Dermis microvascular lymphatic vessel endothelial cell (primary cell): ENCODE data around the gene TDRKH. TPM values are rescaled to one million over a fixed set of nuclear protein-coding genes. Genes with fewer than 3 reads are reported as not detected.

ENCODE experiments used
- total RNA-seq: library from RNA; depleted of rRNA; stranded (reverse); fragments of >200 nt; gene quantifications from 2 replicates; pipeline ENCODE4 v1.2.1, GENCODE V29; 2014

TDRKH gene
- total RNA-seq, 1 donor from 2014 or later, result 4.2 TPM

Other genes with a start within 250 kb of the TDRKH start
- 12.6 and 12.8 TPM in 2 replicates for gene SNX27, start 178.4 kb downstream of the TDRKH start, total RNA-seq
- gene CELF3, start 73.7 kb downstream of the TDRKH start, total RNA-seq, result not detected in 2 replicates
- gene RIIAD1, start 69.0 kb downstream of the TDRKH start, total RNA-seq, result not detected in 2 replicates
- gene MRPL9, start 27.0 kb downstream of the TDRKH start, total RNA-seq, result 73.8 and 126 TPM in 2 replicates
- gene LINGO4, start 14.9 kb upstream of the TDRKH start, total RNA-seq, result not detected in 2 replicates
- gene RORC, start 41.3 kb upstream of the TDRKH start, total RNA-seq, result not detected in 2 replicates
- gene C2CD4D, start 49.3 kb upstream of the TDRKH start, total RNA-seq, result 0.13 and 0.25 TPM in 2 replicates
- not detected in 2 replicates for gene THEM5, start 63.2 kb upstream of the TDRKH start, total RNA-seq
- gene THEM4, start 119.0 kb upstream of the TDRKH start, total RNA-seq, result 6.9 and 8.3 TPM in 2 replicates
- 114 and 126 TPM in 2 replicates for gene S100A10, start 203.4 kb upstream of the TDRKH start, total RNA-seq
- 17.1 and 23.1 TPM in 2 replicates for gene S100A11, start 246.5 kb upstream of the TDRKH start, total RNA-seq